IPS-20b (cell line): Measurements from ENCODE around the gene C6orf132.

ENCODE experiments used
- H3K27ac ChIP-seq: one replicate; pipeline ENCODE4 v1.5.1; 2013; ENCODE audit warnings: low read length
- H3K27me3 ChIP-seq: 2 replicates; pipeline ENCODE4 v1.6.1; 2013; ENCODE audit warnings: mild to moderate bottlenecking, low read length, inconsistent platforms; ENCODE audit not compliant: insufficient read depth
- H3K36me3 ChIP-seq: 2 replicates; pipeline ENCODE4 v1.6.1; 2013; ENCODE audit warnings: low read depth, mild to moderate bottlenecking, inconsistent platforms, low read length, moderate library complexity; ENCODE audit not compliant: insufficient read depth
- H3K4me1 ChIP-seq: 2 replicates; pipeline ENCODE4 v1.6.1; 2013; ENCODE audit warnings: mild to moderate bottlenecking, control low read depth, inconsistent platforms, low read length, moderate library complexity; ENCODE audit not compliant: insufficient read depth
- H3K4me3 ChIP-seq: 2 replicates; pipeline ENCODE4 v1.5.1; 2013; ENCODE audit warnings: mild to moderate bottlenecking, low read length, inconsistent platforms
- H3K9ac ChIP-seq: 2 replicates; pipeline ENCODE4 v1.6.1; 2013; ENCODE audit warnings: low read depth, mild to moderate bottlenecking, inconsistent platforms, low read length, moderate library complexity
- H3K9me3 ChIP-seq: 2 replicates; pipeline ENCODE4 v1.6.1; 2013; ENCODE audit warnings: mild to moderate bottlenecking, low read depth, low read length, inconsistent platforms; ENCODE audit not compliant: insufficient read depth

C6orf132 gene

DNA sequence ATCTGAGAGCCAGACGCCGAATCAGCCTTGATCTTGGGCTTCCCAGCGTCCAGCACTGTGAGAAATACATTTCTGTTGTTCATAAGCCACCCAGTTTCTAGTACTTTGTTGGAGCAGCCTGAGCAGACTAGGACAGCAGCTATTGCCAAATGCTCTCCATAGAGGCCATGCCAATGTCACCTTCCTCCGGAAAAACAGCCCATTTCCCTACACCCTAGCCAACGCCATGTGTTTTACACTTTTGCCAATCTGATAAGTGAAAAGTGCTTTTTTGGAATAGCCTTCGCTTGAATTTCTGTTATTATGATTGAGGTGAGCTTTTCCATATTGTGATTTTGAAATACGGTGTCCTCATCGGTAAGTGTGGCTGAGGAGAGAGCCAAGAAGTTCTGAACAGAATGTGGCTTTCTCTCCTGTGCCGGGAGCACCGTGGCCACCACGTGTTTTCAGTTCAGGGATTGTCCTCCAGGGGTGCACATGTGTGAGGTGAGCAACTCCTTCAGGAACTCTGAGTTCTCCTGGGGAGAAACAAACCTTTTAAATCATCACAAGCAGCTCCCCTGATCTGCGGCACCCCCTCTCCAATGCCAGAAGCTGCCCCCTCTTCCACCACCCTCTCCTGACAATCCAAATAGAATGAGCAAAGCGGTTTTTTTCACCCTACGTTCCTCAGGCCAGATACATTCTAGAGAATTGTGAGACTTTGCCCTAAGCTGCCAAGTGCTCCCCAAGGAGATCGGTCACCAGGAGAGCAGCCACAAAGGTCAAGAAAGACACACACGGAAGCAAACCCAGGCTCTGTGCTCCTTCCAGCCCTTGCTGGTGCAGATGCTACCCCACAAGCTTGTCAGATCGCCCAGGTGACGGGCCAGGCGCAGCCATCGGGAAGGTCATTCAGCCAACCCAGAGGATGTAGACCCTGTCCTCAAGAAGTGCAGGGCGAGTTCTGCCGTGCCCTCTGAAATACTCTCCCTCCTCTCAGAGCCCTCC, 56.1 kb downstream of the C6orf132 start:
- Histone ChIP-seq H3K9me3 (no peaks in the 10 kb centered on the region), H3K27ac (no peak overlapping the region), H3K36me3 (no peaks in the 10 kb centered on the region), H3K4me1 (peaks cover 11% of the 10 kb centered on the region; the same call in 1 of the 2 replicates), H3K4me3 (no peak overlapping the region), H3K27me3 (peaks cover 12% of the 10 kb centered on the region), H3K9ac (no peak overlapping the region)

DNA sequence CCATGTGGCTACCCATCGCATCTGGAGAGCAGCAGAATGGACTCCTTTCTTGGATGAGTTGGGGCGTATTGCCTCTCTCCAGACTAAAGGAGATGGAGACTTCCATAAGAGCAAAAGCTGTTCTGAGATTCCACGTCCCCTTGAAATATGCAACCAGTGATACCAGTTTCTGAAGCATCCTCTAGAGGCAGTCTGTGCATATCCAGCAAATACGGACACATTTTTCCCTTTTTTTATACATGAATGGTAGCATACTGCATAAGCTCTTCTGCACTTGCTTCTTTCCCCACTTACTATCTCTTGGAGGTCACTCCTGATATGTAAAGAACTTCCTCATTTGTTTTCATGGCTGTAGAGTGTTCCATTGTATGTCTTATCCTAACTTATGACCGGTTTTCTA, 57.5 kb downstream of the C6orf132 start:
- Histone ChIP-seq H3K9me3 (no peaks in the 10 kb centered on the region), H3K27me3 (0 out of 2 replicates have a peak, but pooled peaks cover 4% of the 10 kb centered on the region), H3K36me3 (no peaks in the 10 kb centered on the region), H3K4me1 (peaks cover 11% of the 10 kb centered on the region; the same call in 1 of the 2 replicates), H3K4me3 (no peak overlapping the region), H3K9ac (no peak overlapping the region), H3K27ac (no peak overlapping the region)

DNA sequence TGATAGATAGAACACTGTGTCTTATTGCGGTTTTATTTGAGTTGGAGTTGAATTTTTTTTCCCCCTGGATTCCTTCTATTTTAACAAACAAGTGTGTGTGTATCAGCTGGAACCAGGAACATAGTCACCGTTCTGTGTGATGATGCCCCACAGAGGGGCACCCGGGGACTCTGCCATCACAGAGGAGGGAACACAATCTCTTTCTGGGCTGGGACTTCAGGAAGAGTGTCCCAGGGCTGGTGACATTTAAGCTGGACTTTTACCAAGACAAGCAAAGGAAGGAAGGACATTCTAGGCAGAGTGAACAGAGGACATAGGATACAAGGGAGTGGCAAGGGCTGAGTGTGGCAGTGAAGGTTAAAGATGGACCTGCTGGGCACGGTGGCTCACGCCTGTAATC, 58.9 kb downstream of the C6orf132 start:
- peaks cover 9% of the 10 kb centered on the region for H3K36me3 ChIP-seq
- H3K27ac ChIP-seq, result no peak overlapping the region
- H3K9ac ChIP-seq, result no peak overlapping the region
- H3K27me3 ChIP-seq, result 0 out of 2 replicates have a peak, but pooled peaks cover 4% of the 10 kb centered on the region
- no peaks in the 10 kb centered on the region for H3K9me3 ChIP-seq
- no peak overlapping the region for H3K4me3 ChIP-seq
- peaks cover 11% of the 10 kb centered on the region; the same call in 1 of the 2 replicates for H3K4me1 ChIP-seq

DNA sequence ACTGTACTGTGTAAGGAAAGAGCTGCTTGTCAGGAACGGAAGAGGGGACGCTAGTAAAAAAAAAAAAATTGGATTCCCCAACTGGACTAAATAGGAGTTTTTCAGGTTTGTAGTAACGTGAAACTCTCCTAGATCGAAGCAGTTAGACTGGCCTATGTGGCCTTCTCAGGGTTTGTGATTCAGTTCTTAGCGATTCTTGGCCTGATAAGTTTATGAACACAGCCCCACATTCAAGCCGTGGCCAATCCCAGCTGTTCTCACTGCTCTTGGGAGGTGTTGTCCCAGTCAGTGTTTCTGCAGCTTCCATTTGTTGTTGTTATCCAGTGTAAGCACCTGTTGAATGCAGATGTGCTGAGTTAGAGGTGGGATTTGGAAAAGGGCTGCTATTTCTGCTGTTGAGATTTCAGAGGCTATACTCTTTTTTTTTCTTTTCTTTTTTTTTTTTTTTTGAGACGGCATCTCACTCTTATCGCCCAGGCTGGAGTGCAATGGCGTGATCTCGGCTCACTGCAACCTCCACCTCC, 62.4 kb downstream of the C6orf132 start:
- Histone ChIP-seq H3K27me3 (no peaks in the 10 kb centered on the region), H3K4me1 (no peaks in the 10 kb centered on the region), H3K9me3 (no peaks in the 10 kb centered on the region), H3K4me3 (no peak overlapping the region), H3K9ac (no peak overlapping the region), H3K27ac (no peak overlapping the region), H3K36me3 (peaks cover 34% of the 10 kb centered on the region)

DNA sequence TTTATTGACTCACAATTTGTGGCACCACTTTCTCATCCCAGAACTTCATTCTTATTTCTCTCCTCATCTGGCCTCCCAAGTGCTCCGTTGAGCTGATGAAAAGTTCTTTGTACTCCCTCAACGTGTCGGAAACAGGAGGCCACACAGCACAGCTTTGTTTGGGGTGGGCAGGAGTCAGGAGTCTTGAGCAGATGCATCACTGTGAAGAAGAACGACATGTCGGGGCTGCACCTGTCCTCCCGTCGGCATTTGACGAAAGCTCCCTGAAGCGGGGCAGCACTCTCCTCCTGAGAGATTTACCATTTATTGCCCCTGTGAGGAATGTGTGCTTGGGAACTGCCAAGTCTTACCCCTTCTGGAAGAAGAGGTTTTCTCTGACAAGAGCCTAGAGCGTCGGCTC, 64.0 kb downstream of the C6orf132 start:
- Histone ChIP-seq H3K9me3 (no peaks in the 10 kb centered on the region), H3K36me3 (peaks cover 43% of the 10 kb centered on the region), H3K27ac (no peak overlapping the region), H3K9ac (no peak overlapping the region), H3K4me3 (no peak overlapping the region), H3K27me3 (no peaks in the 10 kb centered on the region), H3K4me1 (no peaks in the 10 kb centered on the region)

DNA sequence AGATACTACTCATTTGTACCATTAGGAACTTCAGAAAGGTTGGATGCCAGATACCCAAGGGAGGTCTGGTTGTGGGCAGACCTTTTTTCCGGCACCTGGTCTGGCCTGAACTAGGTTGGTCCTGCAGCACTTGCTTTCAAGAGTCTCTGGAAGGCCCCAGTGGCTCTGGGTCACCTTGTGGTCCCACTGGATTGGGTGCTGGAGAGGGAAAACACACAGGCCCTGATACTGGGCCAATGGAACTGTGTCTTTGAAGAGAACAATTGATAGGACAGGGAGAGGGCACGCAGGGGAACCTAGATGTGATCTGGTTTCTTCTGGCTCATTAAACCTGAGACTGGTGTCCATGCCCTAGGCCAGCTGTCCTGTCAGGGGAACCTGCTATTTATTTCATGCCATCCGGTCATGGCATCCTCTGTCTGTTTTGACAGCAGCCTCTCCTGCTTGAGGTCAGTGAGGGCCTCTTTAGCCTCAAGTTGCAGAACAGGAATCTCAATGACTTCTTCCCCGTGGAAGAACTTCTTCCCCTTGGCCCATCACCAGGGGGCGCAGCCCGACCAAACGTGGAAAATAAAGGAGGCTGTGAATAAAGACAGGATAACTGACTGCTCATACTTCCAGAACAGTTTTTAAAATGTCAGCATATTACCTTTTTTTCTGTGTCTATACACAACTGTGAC, 67.1 kb downstream of the C6orf132 start:
- Histone ChIP-seq H3K9me3 (no peaks in the 10 kb centered on the region), H3K27ac (no peak overlapping the region), H3K4me3 (no peak overlapping the region), H3K4me1 (no peaks in the 10 kb centered on the region), H3K9ac (no peak overlapping the region), H3K27me3 (no peaks in the 10 kb centered on the region), H3K36me3 (peaks cover 68% of the 10 kb centered on the region)

DNA sequence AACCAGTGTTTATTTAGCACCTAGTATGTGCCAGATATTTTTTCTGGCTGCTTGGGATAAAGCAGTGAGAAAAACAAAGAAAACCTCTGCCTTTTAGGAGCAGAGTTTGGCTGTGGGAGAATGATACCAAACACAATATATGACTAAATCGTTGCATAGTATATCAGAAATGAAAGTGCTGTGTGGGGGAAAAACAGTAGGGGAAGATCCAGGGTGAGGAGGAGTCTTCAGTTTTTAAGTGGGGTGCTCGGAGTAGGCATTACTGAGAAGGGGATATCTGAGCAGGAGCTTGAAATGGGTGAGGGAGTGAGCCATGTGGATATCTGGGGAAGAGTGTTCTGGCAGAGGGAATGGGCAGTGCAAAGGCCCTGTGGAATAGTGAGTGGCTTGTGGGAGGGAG, 69.1 kb downstream of the C6orf132 start:
- Histone ChIP-seq H3K4me1 (no peaks in the 10 kb centered on the region), H3K9me3 (no peaks in the 10 kb centered on the region), H3K9ac (no peak overlapping the region), H3K27me3 (no peaks in the 10 kb centered on the region), H3K4me3 (no peak overlapping the region), H3K36me3 (peaks cover 76% of the 10 kb centered on the region), H3K27ac (no peak overlapping the region)

DNA sequence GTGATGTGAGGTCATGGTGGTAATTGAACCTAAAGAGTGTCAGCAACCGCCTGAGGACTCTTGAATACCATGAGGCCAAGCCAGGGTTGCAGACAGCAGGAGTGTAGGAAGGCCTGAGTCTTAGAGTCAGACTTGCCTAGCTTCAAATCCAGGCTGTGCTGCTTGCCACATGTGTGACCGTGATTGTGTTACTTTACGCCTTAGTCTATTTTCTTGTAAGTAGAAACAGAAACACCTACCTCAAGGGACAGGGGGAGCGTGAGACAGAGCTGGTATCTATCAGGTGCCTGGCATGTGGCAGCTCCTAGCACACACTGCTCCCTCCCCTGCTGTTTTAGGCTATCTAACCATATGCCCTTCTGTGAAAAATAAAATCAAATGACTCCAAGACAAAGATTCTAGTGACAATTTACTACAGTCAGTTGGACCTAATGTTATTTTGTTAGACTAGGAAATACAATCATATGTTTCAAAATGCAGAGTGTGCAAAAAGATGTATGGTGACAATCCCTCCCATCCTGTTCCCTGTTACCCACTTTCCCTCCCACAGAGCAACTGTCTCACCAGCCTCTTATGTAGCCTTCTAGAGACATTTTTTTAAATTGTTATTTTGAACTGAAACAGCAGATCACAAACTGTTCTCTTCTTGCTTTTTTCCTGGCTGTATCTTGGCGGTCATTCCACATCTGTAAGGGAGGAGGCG, 70.4 kb downstream of the C6orf132 start:
- no peaks in the 10 kb centered on the region for H3K4me1 ChIP-seq
- peaks cover 76% of the 10 kb centered on the region for H3K36me3 ChIP-seq
- H3K27ac ChIP-seq, result no peak overlapping the region
- no peaks in the 10 kb centered on the region for H3K9me3 ChIP-seq
- H3K27me3 ChIP-seq, result no peaks in the 10 kb centered on the region
- no peak overlapping the region for H3K4me3 ChIP-seq
- no peak overlapping the region for H3K9ac ChIP-seq

DNA sequence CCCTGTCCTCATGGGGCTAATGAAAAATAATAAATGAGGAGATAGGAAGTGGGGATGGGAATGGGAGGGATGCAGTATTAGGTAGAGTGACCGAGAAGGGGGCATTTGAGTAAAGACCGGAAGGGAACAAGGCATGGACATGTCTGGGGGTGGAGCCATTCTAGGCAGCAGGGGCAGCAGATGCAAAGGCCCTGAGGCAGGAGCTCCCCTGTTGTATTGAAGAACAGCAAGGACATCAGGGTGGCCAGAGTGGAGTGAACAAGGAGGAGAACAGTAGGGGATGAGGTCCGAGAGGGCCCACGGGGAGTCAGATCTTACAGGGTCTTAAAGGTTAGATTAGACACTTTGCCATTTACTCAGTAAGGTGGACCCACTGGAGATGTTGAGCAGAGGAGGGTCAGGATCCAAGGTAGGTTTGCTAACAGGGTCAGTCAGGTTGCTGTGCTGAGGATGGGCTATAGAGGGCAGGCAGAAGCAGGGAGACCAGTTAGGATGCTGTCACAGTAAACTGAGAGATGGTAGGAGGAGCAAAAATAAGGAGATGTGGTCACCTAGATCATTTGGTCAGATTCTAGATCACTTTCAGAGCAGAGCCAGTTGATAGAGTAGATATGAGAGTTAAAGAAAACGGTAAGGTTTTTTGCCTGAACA, 73.4 kb downstream of the C6orf132 start:
- Histone ChIP-seq H3K4me3 (no peak overlapping the region), H3K27me3 (no peaks in the 10 kb centered on the region), H3K9me3 (no peaks in the 10 kb centered on the region), H3K36me3 (peaks cover 84% of the 10 kb centered on the region), H3K9ac (no peak overlapping the region), H3K4me1 (peaks cover 3% of the 10 kb centered on the region; the same call in 1 of the 2 replicates), H3K27ac (no peak overlapping the region)

DNA sequence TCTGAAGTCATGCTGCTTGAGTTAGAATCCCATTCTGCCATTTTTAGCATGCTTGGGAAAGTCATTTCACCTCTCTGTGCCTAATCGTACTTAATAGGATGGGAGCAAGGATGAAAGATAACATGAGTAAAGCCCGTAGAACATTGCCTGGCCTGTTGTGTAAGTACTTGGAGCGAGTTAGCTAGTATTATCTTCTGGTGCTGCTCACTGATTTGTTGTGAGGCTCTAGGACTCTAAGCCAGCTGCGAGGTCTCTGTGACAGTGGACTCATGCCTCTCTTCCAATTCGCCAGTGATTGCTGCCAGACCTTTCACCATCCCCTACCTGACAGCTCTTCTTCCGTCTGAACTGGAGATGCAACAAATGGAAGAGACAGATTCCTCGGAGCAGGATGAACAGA, 74.2 kb downstream of the C6orf132 start:
- Histone ChIP-seq H3K36me3 (peaks cover 85% of the 10 kb centered on the region), H3K4me3 (no peak overlapping the region), H3K4me1 (peaks cover 3% of the 10 kb centered on the region; the same call in 1 of the 2 replicates), H3K27me3 (no peaks in the 10 kb centered on the region), H3K9ac (no peak overlapping the region), H3K27ac (no peak overlapping the region), H3K9me3 (no peaks in the 10 kb centered on the region)

DNA sequence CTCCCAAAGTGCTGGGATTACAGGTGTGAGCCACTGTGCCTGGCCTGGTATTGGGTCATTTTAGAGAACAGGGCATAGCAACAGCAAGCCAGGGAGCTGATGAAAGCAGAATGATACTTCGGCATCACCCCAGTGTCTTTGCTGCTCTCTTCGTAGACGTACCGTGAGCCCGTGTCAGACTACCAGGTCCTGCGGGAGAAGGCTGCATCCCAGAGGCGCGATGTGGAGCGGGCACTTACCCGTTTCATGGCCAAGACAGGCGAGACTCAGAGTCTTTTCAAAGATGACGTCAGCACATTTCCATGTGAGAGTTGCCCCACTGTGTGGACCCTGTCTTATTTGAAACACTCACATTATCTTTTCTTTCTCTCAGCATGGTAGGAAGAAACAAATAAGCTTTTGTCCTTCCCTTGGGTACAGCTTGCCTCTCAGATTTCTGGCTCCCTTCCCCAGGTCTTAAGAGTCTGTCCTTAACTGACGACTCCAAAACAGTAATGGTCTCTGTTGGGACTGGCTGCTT, 76.2 kb downstream of the C6orf132 start:
- no peaks in the 10 kb centered on the region for H3K27me3 ChIP-seq
- peaks cover 3% of the 10 kb centered on the region; the same call in 1 of the 2 replicates for H3K4me1 ChIP-seq
- no peaks in the 10 kb centered on the region for H3K9me3 ChIP-seq
- H3K27ac ChIP-seq, result no peak overlapping the region
- H3K4me3 ChIP-seq, result no peak overlapping the region
- no peak overlapping the region for H3K9ac ChIP-seq
- H3K36me3 ChIP-seq, result peaks cover 86% of the 10 kb centered on the region
